Mesenchymal stem cell (in vitro differentiated cells and primary cell): ENCODE data around the gene USP22.

ENCODE experiments used
- DNase-seq: peaks from one replicate; pipeline ENCODE4 v3.0.0-alpha.2; 2013
- H2AFZ ChIP-seq: one replicate; pipeline ENCODE4 v1.6.1; 2013; ENCODE audit warnings: low read depth, mild to moderate bottlenecking, control low read depth, inconsistent platforms, low read length, moderate library complexity
- H2AK5ac ChIP-seq: 2 replicates; pipeline ENCODE4 v1.6.1; 2013; ENCODE audit warnings: low read length, moderate library complexity, mild to moderate bottlenecking, inconsistent platforms; ENCODE audit not compliant: severe bottlenecking
- H2BK120ac ChIP-seq: one replicate; pipeline ENCODE4 v1.6.1; 2013; ENCODE audit warnings: low read depth, mild to moderate bottlenecking, inconsistent platforms, low read length, moderate library complexity
- H2BK12ac ChIP-seq, 2 experiments: one replicate each; pipeline ENCODE4 v1.6.1; 2013; ENCODE audit warnings: inconsistent platforms in 2 of 2, low read length in 2 of 2, mild to moderate bottlenecking in 2 of 2, moderate library complexity in 2 of 2, control low read depth in 1 of 2
- H2BK15ac ChIP-seq: one replicate; pipeline ENCODE4 v1.6.1; 2013; ENCODE audit warnings: mild to moderate bottlenecking, low read depth, inconsistent platforms; ENCODE audit not compliant: poor library complexity, severe bottlenecking
- H2BK5ac ChIP-seq: 2 replicates; pipeline ENCODE4 v1.6.1; 2013; ENCODE audit warnings: low read depth, mild to moderate bottlenecking, low read length, control low read depth, inconsistent platforms; ENCODE audit not compliant: poor library complexity, severe bottlenecking
- H3K14ac ChIP-seq, 2 experiments: one replicate each; pipeline ENCODE4 v1.6.1; 2013; ENCODE audit warnings: inconsistent platforms in 2 of 2, low read length in 2 of 2, control low read depth in 1 of 2, mild to moderate bottlenecking in 1 of 2, moderate library complexity in 1 of 2
- H3K18ac ChIP-seq, 2 experiments: one replicate each; pipeline ENCODE4 v1.6.1; 2013; ENCODE audit warnings: inconsistent platforms in 2 of 2, low read length in 2 of 2, control low read depth in 1 of 2, low read depth in 1 of 2, mild to moderate bottlenecking in 1 of 2
- H3K23ac ChIP-seq, 2 experiments: one replicate each; pipeline ENCODE4 v1.6.1; 2013; ENCODE audit warnings: inconsistent platforms in 2 of 2, low read length in 2 of 2, mild to moderate bottlenecking in 2 of 2, moderate library complexity in 2 of 2, control low read depth in 1 of 2
- H3K27ac ChIP-seq: 2 replicates; pipeline ENCODE4 v1.5.1; 2013; ENCODE audit warnings: mild to moderate bottlenecking, moderate library complexity, low read length, control low read depth, inconsistent platforms; ENCODE audit not compliant: poor library complexity, severe bottlenecking
- H3K27me3 ChIP-seq, 2 experiments: 2 replicates each; pipeline versions ENCODE4 v1.6.1 to v1.7.0; 2013; ENCODE audit warnings: low read length in 2 of 2, mild to moderate bottlenecking in 2 of 2, moderate library complexity in 2 of 2, control low read depth in 1 of 2, inconsistent platforms in 1 of 2; ENCODE audit not compliant: control insufficient read depth in 1 of 2, insufficient read depth in 1 of 2
- H3K36me3 ChIP-seq, 2 experiments: 2 replicates each; pipeline versions ENCODE4 v1.6.1 to v1.7.0; 2013; ENCODE audit warnings: low read length in 2 of 2, control low read depth in 1 of 2, inconsistent platforms in 1 of 2, low read depth in 1 of 2, mild to moderate bottlenecking in 1 of 2; ENCODE audit not compliant: insufficient read depth in 2 of 2, control insufficient read depth in 1 of 2
- H3K4ac ChIP-seq, 2 experiments: one replicate each; pipeline ENCODE4 v1.6.1; 2013; ENCODE audit warnings: inconsistent platforms in 2 of 2, low read length in 2 of 2, mild to moderate bottlenecking in 2 of 2, moderate library complexity in 2 of 2, control low read depth in 1 of 2, low read depth in 1 of 2
- H3K4me1 ChIP-seq: 2 replicates; pipeline ENCODE4 v1.6.1; 2013; ENCODE audit warnings: low read depth, low read length, control low read depth; ENCODE audit not compliant: control insufficient read depth, insufficient read depth
- H3K4me2 ChIP-seq: 2 replicates; pipeline ENCODE4 v1.6.1; 2013; ENCODE audit warnings: low read length, mild to moderate bottlenecking, inconsistent platforms; ENCODE audit not compliant: poor library complexity, severe bottlenecking
- H3K4me3 ChIP-seq, 2 experiments: 2 replicates each; pipeline versions ENCODE4 v1.5.1 to v1.7.0; 2013; ENCODE audit warnings: low read length in 2 of 2, mild to moderate bottlenecking in 2 of 2, control low read depth in 1 of 2, low read depth in 1 of 2; ENCODE audit not compliant: insufficient read depth in 1 of 2
- H3K79me1 ChIP-seq: replicated peaks from 2 replicates; pipeline ENCODE4 v1.6.1; 2013; ENCODE audit warnings: mild to moderate bottlenecking, control low read depth, low read length, inconsistent platforms; ENCODE audit not compliant: poor library complexity, severe bottlenecking
- H3K9ac ChIP-seq: 2 replicates; pipeline ENCODE4 v1.7.0; 2013; ENCODE audit warnings: mild to moderate bottlenecking, low read length, moderate library complexity
- H3K9me3 ChIP-seq: 2 replicates; pipeline ENCODE4 v1.7.0; 2013; ENCODE audit warnings: mild to moderate bottlenecking, low read length; ENCODE audit not compliant: control insufficient read depth
- H4K8ac ChIP-seq: one replicate; pipeline ENCODE4 v1.6.1; 2013; ENCODE audit warnings: inconsistent platforms, mild to moderate bottlenecking, low read length, moderate library complexity
- H4K91ac ChIP-seq: one replicate; pipeline ENCODE4 v1.6.1; 2013; ENCODE audit warnings: mild to moderate bottlenecking, low read length, inconsistent platforms
- WGBS: methylation state at CpG from one replicate; pipeline ENCODE4 v1.1.7; 2013; ENCODE audit warnings: mixed read lengths; 5-methylcytosine and 5-hydroxymethylcytosine counted together

Gene USP22

DNA sequence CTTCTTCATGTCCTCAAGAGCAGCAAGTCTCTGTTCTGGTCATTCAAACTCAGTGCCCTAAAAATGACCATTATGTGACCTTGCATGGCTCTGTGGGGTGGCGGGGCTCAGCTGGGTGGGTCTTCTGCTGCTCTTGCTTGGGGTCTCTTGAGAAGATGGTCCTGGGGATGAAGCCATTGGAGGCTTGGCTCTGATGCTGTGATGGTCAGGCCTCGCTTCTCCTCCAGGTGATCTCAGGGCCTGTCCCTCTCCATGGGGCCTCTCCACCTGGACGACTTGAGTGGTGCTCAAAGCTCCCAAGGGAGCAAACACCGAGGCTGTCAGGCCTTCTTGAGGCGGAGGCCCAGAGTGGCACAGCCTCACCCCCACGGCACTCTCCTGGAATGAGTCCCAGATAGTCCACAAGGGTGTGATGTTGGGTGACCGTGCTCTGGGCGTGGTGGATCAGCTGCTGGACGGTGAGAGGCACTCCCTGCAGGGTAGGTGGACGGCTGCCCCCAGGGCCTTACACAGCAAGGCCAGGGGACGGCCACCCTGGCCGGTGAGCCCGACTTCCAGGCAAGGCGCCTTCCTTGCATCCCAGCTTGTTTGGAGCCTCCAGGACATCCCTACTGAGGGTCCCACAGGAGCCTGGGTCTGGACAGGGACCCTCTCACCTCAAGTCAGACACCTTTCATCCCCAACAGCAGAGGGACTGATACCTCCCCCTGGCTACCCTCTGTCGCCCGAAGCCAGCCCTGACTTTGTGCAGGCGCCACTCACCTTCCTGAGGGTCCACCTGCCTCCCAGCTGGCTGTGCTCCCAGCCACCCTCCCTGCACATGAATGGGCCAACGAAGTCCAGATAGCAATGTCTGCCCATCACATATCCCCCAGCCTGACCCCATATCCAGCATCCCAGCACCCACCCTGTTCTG is 48.7 kb downstream of the USP22 start:
- Histone ChIP-seq H3K79me1 (peaks cover 5% of the 10 kb centered on the region), H4K8ac (no peak overlapping the region), H2AFZ (no peak overlapping the region), H3K9me3 (no peaks in the 10 kb centered on the region), H3K14ac (no peak overlapping the region), H2BK120ac (no peak overlapping the region), H3K4me3 (no peak overlapping the region), H3K23ac (no peak overlapping the region), H2AK5ac (no peak overlapping the region), H3K9ac (no peak overlapping the region), H3K4ac (no peak overlapping the region), H3K27ac (no peak overlapping the region), H3K18ac (no peak overlapping the region), H3K4me2 (no peak overlapping the region), H4K91ac (no peak overlapping the region), H3K36me3 (peaks cover 10 to 35% of the 10 kb centered on the region in 2 experiments), H3K27me3 (no peaks in the 10 kb centered on the region), H2BK15ac (no peak overlapping the region), H2BK12ac (peak overlapping the region in 1 of 2 experiments; percentile 38), H2BK5ac (no peak overlapping the region), H3K4me1 (peaks cover 30% of the 10 kb centered on the region)
- WGBS: 95% methylated on average over 18 of the region's 18 CpGs
- DNase-seq: no peak

DNA sequence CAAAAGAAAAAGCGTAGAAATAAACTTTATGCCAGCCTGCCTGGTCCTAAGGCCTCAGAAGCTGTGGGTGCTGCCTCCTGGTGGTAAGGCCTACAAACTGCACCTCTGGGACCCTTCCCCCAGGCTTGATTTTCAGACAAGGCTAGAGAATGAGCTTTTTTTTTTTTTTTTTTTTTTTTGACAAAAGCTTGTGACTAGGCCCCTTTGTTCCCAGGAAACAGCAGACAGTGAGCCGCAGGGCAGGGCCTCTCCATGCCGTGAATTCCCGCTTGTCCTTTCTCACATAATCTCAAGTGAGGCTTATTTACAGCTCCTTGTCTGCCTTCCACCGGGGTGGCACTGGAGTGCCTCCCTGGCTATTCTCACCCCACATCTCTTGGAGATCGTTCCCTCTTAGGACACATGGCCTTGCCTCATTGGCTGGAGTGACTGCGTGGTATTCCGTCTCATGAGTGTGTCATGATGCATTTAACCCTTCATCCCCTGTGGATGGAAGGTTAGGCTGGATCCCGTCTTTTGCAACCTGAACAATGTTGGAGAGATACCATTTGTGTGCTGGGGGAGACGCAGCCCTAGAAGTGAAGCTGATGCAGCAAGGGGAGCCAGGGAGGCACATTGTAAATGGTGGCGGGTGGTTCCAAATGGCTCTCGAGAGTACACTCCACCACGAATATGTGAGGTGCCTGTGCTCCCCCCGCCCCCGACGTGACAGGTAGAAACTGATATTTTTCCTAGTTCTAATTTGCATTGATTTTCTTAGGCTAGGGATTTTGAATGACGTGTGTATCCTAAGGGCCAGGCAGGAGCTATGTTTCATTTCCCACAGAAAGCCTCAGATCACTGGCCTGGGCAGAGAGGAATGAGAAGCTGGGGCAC is 49.6 kb downstream of the USP22 start:
- Histone ChIP-seq H2BK120ac (no peak overlapping the region), H3K14ac (no peak overlapping the region), H3K23ac (no peak overlapping the region), H3K4me1 (peaks cover 29% of the 10 kb centered on the region), H3K36me3 (peaks cover 2 to 34% of the 10 kb centered on the region in 2 experiments), H2AK5ac (no peak overlapping the region), H3K18ac (peak overlapping the region in 1 of 2 experiments; percentile 5), H3K9me3 (no peaks in the 10 kb centered on the region), H3K79me1 (peaks cover 6% of the 10 kb centered on the region), H3K4me3 (no peak overlapping the region), H2AFZ (no peak overlapping the region), H2BK15ac (no peak overlapping the region), H2BK12ac (no peak overlapping the region), H2BK5ac (no peak overlapping the region), H4K8ac (peak overlapping the region; percentile 10), H3K27me3 (no peaks in the 10 kb centered on the region), H4K91ac (no peak overlapping the region), H3K4ac (no peak overlapping the region), H3K27ac (no peak overlapping the region), H3K9ac (peak overlapping the region; percentile 65), H3K4me2 (no peak overlapping the region)
- DNase-seq: peak; percentile 81
- WGBS: 59% methylated on average over 17 of the region's 17 CpGs

DNA sequence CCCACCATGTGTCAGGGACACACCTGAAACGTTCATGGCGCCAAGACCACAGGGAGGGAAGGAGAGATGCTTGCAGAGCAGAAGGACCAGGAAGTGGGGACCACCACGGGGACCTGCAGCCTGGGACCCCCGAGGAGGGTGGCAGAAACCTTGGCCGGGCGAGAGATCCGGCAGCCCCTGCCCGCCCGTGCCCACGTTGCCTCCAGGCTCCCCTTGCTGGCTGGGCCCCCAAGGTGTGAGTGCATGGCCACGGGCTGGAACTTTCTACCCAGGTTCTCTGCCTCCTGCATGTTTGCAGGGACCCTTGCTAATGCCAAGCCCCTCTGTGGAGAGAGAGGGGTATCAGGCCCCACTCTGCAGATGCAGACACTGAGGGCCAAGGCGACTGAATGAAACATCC is 50.4 kb downstream of the USP22 start:
- H3K14ac ChIP-seq: no peak overlapping the region
- H3K79me1 ChIP-seq: peaks cover 5% of the 10 kb centered on the region
- H2BK12ac ChIP-seq: no peak overlapping the region
- no peak overlapping the region for H4K91ac ChIP-seq
- peak overlapping the region; percentile 65 for H3K9ac ChIP-seq
- WGBS: 81% methylated on average over 8 of the region's 12 CpGs
- no peak overlapping the region for H3K27ac ChIP-seq
- DNase-seq: no peak
- H3K4me1 ChIP-seq: peaks cover 25% of the 10 kb centered on the region
- no peak overlapping the region for H2BK120ac ChIP-seq
- H3K23ac ChIP-seq: no peak overlapping the region
- H2BK5ac ChIP-seq: no peak overlapping the region
- H4K8ac ChIP-seq: peak overlapping the region; percentile 59
- H3K9me3 ChIP-seq: no peaks in the 10 kb centered on the region
- H2AK5ac ChIP-seq: no peak overlapping the region
- H3K4ac ChIP-seq: no peak overlapping the region
- H2AFZ ChIP-seq: no peak overlapping the region
- no peak overlapping the region for H3K4me2 ChIP-seq
- H3K27me3 ChIP-seq: peaks cover 0 to 5% of the 10 kb centered on the region in 2 experiments
- H3K18ac ChIP-seq: no peak overlapping the region
- H3K4me3 ChIP-seq: no peak overlapping the region
- peaks cover 0 to 35% of the 10 kb centered on the region in 2 experiments for H3K36me3 ChIP-seq
- no peak overlapping the region for H2BK15ac ChIP-seq
